Stomach (tissue), 4 donors: ENCODE data around the gene IL1RAPL2.

Source experiments
- CTCF ChIP-seq, 7 experiments: fragments of 450-650 bp in 4 of 7; fragments of 200-600 bp in 3 of 7; sonication (generic) in 3 of 7; IDR thresholded peaks; one replicate each; pipeline ENCODE4 v1.5.1; 2016 to 2019; ENCODE audit warnings: antibody characterized with exemption in 7 of 7, control low read depth in 2 of 7, mild to moderate bottlenecking in 1 of 7
- EP300 ChIP-seq: sonication (generic); formaldehyde crosslinking; IDR thresholded peaks from one replicate; pipeline ENCODE4 v1.6.1; 2017; ENCODE audit warnings: antibody characterized with exemption
- POLR2AphosphoS5 ChIP-seq, 3 donors: sonication (generic); formaldehyde crosslinking; IDR thresholded peaks; one replicate each; pipeline ENCODE4 v1.6.1; 2016; ENCODE audit warnings: antibody characterized with exemption in 3 of 3

DNA sequence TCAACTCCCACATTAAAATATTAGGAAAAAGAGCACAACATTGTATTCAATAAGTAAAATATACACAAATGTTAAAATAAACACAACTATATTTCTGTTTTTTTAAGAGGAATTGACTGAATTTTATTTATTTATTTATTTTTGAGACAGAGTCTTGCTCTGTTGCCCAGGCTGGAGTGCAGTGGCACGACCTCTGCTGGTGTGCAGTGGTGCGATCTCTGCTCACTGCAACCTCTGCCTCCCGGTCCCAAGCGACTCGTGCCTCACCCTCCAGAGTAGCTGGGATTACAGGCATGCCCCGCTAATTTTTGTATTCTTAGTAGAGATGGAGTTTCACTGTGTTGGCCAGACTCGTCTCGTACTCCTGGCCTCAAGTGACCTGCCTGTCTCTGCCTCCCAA is 623.1 kb downstream of the IL1RAPL2 start:
- no peak for TF ChIP-seq POLR2AphosphoS5 (IDR thresholded peaks at IDR 0.05)
- TF ChIP-seq EP300, result no peak
- TF ChIP-seq CTCF (IDR thresholded peaks at IDR 0.05), result no peak
